ENCODE data around the gene PLCH2. TPM values are rescaled to one million over a fixed set of nuclear protein-coding genes. Genes with fewer than 3 reads are reported as not detected.

Gene PLCH2
- total and polyA plus RNA-seq, 9 of the 15 experiments (the other 6 are each of a cell fraction or from before 2014, with no cell fraction given) = 0.16 TPM; not detected in 8

DNA sequence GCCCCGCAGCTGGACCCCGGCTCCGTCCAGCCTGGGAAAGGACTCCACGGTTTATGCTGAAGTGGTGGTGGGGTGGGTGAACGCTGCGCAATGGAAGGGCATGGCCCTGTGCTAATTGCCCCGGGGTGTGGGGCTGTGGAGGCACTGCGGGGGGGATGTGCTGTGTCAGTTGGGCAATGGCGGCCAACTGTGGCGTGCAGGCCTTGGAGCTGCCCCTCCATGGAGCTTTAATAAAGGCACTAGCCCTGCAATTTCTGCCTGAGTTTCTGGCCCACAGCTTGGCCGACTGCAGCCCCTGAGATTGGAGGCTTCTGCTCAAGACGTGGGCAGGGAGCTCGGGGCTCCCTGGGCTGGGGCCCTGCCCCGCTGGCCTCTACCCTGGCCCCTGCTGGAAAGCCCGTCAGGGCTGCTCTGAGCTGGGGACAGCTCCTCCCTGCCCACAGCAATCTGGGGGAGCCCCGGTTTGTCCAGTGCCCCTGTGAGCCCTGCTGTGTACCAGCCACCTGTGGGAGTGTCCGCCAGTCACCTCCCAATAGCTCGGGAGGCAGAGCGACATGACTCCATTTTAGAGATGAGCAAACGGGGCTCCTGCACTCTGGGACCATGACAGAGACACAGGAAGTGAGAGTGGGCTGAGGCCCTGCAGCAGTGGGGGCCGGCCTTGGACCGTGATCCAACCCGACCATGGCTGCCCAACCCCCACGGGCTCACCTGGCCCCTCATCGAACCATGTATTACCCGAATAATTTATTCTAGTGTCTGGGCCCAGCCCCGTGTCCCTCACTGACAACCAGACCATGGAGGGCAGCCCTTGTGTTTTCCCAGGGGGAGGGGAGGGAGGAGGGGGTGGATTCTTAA, 71.3 kb downstream of the PLCH2 start (continued):
- TF ChIP-seq, protein P1, sequence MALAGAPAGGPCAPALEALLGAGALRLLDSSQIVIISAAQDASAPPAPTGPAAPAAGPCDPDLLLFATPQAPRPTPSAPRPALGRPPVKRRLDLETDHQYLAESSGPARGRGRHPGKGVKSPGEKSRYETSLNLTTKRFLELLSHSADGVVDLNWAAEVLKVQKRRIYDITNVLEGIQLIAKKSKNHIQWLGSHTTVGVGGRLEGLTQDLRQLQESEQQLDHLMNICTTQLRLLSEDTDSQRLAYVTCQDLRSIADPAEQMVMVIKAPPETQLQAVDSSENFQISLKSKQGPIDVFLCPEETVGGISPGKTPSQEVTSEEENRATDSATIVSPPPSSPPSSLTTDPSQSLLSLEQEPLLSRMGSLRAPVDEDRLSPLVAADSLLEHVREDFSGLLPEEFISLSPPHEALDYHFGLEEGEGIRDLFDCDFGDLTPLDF (CRISPR knock-in tag; IDR thresholded peaks at IDR 0.05) = no peak
- TF ChIP-seq, protein P2, sequence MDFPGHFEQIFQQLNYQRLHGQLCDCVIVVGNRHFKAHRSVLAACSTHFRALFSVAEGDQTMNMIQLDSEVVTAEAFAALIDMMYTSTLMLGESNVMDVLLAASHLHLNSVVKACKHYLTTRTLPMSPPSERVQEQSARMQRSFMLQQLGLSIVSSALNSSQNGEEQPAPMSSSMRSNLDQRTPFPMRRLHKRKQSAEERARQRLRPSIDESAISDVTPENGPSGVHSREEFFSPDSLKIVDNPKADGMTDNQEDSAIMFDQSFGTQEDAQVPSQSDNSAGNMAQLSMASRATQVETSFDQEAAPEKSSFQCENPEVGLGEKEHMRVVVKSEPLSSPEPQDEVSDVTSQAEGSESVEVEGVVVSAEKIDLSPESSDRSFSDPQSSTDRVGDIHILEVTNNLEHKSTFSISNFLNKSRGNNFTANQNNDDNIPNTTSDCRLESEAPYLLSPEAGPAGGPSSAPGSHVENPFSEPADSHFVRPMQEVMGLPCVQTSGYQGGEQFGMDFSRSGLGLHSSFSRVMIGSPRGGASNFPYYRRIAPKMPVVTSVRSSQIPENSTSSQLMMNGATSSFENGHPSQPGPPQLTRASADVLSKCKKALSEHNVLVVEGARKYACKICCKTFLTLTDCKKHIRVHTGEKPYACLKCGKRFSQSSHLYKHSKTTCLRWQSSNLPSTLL (IDR thresholded peaks at IDR 0.05) = no peak
- TF ChIP-seq MXI1 (IDR thresholded peaks at IDR 0.05; ENCODE audit: low read depth, low read length) (no peak), IRF2 (CRISPR knock-in tag; IDR thresholded peaks at IDR 0.05) (no peak), RBM25 (IDR thresholded peaks at IDR 0.05; ENCODE audit: low read depth, low read length, severe bottlenecking) (no peak), KHSRP (IDR thresholded peaks at IDR 0.05) (no peak), PML (IDR thresholded peaks at IDR 0.05; ENCODE audit: low read length) (no peak), SREBF1 (IDR thresholded peaks at IDR 0.05; ENCODE audit: borderline replicate concordance, low read depth, low read length) (no peak), HNRNPK (IDR thresholded peaks at IDR 0.05; ENCODE audit: low read depth, low read length, poor library complexity, severe bottlenecking) (no peak), WHSC1 (IDR thresholded peaks at IDR 0.05; ENCODE audit: low read length) (no peak), PTTG1 (tag; IDR thresholded peaks at IDR 0.05; ENCODE audit: low read depth) (no peak), ELF4 (CRISPR knock-in tag; IDR thresholded peaks at IDR 0.05) (no peak), TAF15 (IDR thresholded peaks at IDR 0.05; ENCODE audit: low read depth, low read length) (no peak)
- TF ChIP-seq, protein P3, sequence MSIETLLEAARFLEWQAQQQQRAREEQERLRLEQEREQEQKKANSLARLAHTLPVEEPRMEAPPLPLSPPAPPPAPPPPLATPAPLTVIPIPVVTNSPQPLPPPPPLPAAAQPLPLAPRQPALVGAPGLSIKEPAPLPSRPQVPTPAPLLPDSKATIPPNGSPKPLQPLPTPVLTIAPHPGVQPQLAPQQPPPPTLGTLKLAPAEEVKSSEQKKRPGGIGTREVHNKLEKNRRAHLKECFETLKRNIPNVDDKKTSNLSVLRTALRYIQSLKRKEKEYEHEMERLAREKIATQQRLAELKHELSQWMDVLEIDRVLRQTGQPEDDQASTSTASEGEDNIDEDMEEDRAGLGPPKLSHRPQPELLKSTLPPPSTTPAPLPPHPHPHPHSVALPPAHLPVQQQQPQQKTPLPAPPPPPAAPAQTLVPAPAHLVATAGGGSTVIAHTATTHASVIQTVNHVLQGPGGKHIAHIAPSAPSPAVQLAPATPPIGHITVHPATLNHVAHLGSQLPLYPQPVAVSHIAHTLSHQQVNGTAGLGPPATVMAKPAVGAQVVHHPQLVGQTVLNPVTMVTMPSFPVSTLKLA (conservative IDR thresholded peaks at IDR 0.05) = no peak; a peak in 1 of 4 replicates
- TF ChIP-seq, protein P4, sequence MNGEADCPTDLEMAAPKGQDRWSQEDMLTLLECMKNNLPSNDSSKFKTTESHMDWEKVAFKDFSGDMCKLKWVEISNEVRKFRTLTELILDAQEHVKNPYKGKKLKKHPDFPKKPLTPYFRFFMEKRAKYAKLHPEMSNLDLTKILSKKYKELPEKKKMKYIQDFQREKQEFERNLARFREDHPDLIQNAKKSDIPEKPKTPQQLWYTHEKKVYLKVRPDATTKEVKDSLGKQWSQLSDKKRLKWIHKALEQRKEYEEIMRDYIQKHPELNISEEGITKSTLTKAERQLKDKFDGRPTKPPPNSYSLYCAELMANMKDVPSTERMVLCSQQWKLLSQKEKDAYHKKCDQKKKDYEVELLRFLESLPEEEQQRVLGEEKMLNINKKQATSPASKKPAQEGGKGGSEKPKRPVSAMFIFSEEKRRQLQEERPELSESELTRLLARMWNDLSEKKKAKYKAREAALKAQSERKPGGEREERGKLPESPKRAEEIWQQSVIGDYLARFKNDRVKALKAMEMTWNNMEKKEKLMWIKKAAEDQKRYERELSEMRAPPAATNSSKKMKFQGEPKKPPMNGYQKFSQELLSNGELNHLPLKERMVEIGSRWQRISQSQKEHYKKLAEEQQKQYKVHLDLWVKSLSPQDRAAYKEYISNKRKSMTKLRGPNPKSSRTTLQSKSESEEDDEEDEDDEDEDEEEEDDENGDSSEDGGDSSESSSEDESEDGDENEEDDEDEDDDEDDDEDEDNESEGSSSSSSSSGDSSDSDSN (IDR thresholded peaks at IDR 0.05; ENCODE audit: borderline replicate concordance in 1 of 2, low read depth in 2 of 2, low read length in 2 of 2) = no peak
